ENCODE results near the gene ZMYM1.

ZMYM1 gene

DNA sequence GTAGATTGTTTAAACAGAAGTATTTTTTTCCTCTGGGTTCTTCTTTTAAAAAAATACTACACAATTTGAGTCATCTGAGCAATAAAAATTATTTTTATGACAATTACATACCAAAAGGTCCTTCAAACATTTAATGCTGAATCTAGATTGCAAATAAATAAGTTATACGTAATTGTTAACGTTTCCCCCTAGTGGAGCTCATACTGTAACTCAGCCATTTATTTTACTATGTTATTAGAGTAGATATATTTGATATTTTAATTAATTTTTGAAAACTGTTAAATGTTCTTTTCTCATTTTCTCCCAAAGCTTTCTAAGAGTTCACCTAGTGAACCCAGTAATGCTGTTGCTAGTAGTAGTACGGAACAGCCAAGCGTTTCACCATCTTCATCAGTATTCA lies 33.5 kb downstream of the ZMYM1 start:
- Histone ChIP-seq H3K4me1 (ENCODE audit: insufficient read depth, low read length, severe bottlenecking) (no peaks in the 10 kb centered on the region), H3K27me3 (ENCODE audit: insufficient read depth, low read length) (no peaks in the 10 kb centered on the region), H3F3A (ENCODE audit: insufficient read depth, low read length) (no peaks in the 10 kb centered on the region; the same call in 1 of the 2 replicates), H3K36me3 (ENCODE audit: insufficient read depth, low read length) (peaks cover 15% of the 10 kb centered on the region; the same call in 1 of the 2 replicates), H3K79me2 (ENCODE audit: insufficient read depth, low read length) (no peaks in the 10 kb centered on the region), H3K4me3 (ENCODE audit: low read depth, low read length, poor library complexity, severe bottlenecking) (no peak overlapping the region), H3K9me2 (ENCODE audit: low read depth, low read length) (no peaks in the 10 kb centered on the region), H3K4me2 (ENCODE audit: low read length) (no peak overlapping the region), H3K9ac (ENCODE audit: low read length) (no peak overlapping the region), H2AFZ (ENCODE audit: low read length) (no peak overlapping the region), H3K9me3 (ENCODE audit: low read length) (no peaks in the 10 kb centered on the region), H3K27ac (ENCODE audit: low read depth, low read length, poor library complexity, severe bottlenecking) (no peak overlapping the region), H4K20me1 (ENCODE audit: insufficient read depth, low read length) (no peaks in the 10 kb centered on the region)
- TF ChIP-seq EZH2 (IDR thresholded peaks at IDR 0.05; ENCODE audit: borderline replicate concordance, low read length) = no peak
- TF ChIP-seq, protein P1, sequence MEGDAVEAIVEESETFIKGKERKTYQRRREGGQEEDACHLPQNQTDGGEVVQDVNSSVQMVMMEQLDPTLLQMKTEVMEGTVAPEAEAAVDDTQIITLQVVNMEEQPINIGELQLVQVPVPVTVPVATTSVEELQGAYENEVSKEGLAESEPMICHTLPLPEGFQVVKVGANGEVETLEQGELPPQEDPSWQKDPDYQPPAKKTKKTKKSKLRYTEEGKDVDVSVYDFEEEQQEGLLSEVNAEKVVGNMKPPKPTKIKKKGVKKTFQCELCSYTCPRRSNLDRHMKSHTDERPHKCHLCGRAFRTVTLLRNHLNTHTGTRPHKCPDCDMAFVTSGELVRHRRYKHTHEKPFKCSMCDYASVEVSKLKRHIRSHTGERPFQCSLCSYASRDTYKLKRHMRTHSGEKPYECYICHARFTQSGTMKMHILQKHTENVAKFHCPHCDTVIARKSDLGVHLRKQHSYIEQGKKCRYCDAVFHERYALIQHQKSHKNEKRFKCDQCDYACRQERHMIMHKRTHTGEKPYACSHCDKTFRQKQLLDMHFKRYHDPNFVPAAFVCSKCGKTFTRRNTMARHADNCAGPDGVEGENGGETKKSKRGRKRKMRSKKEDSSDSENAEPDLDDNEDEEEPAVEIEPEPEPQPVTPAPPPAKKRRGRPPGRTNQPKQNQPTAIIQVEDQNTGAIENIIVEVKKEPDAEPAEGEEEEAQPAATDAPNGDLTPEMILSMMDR (IDR thresholded peaks at IDR 0.05; ENCODE audit: low read length) = no peak; the same call in 1 of the 2 replicates

- H3K79me2 ChIP-seq (ENCODE audit: insufficient read depth, low read length) = no peaks in the 10 kb centered on the region
- peaks cover 9% of the 10 kb centered on the region for H3K4me1 ChIP-seq (ENCODE audit: insufficient read depth, low read length, severe bottlenecking)
- TF ChIP-seq, protein P1 (IDR thresholded peaks at IDR 0.05; ENCODE audit: low read length) = no peak
- no peak for TF ChIP-seq EZH2 (IDR thresholded peaks at IDR 0.05; ENCODE audit: borderline replicate concordance, low read length)
- peaks cover 25% of the 10 kb centered on the region for H3K36me3 ChIP-seq (ENCODE audit: insufficient read depth, low read length)
- H2AFZ ChIP-seq (ENCODE audit: low read length) = no peak overlapping the region
- H3K4me3 ChIP-seq (ENCODE audit: low read depth, low read length, poor library complexity, severe bottlenecking) = no peak overlapping the region
- no peaks in the 10 kb centered on the region for H3K9me2 ChIP-seq (ENCODE audit: low read depth, low read length)
- H3K9me3 ChIP-seq (ENCODE audit: low read length) = no peaks in the 10 kb centered on the region
- H3K27me3 ChIP-seq (ENCODE audit: insufficient read depth, low read length) = no peaks in the 10 kb centered on the region
- no peak overlapping the region for H3K27ac ChIP-seq (ENCODE audit: low read depth, low read length, poor library complexity, severe bottlenecking)
- H3K9ac ChIP-seq (ENCODE audit: low read length) = no peak overlapping the region
- no peak overlapping the region for H3K4me2 ChIP-seq (ENCODE audit: low read length)
- no peaks in the 10 kb centered on the region; the same call in 1 of the 2 replicates for H3F3A ChIP-seq (ENCODE audit: insufficient read depth, low read length)
- no peaks in the 10 kb centered on the region for H4K20me1 ChIP-seq (ENCODE audit: insufficient read depth, low read length)
Measured at GRCh38 chr1:35115459-35116383, 36.5 kb downstream of the ZMYM1 start.

GRCh38 chr1:35120458-35121133 lies 41.4 kb downstream of the ZMYM1 start:
- Histone ChIP-seq H3K27me3 (ENCODE audit: insufficient read depth, low read length) (no peaks in the 10 kb centered on the region; the same call in 1 of the 2 replicates), H3K4me2 (ENCODE audit: low read length) (peak overlapping the region; percentile 72), H3K9me3 (ENCODE audit: low read length) (no peaks in the 10 kb centered on the region), H3K9ac (ENCODE audit: low read length) (peak overlapping the region; percentile 46; the same call in 1 of the 2 replicates), H3K4me1 (ENCODE audit: insufficient read depth, low read length, severe bottlenecking) (peaks cover 14% of the 10 kb centered on the region), H3K36me3 (ENCODE audit: insufficient read depth, low read length) (peaks cover 10% of the 10 kb centered on the region; the same call in 1 of the 2 replicates), H3K27ac (ENCODE audit: low read depth, low read length, poor library complexity, severe bottlenecking) (no peak overlapping the region), H3K9me2 (ENCODE audit: low read depth, low read length) (no peaks in the 10 kb centered on the region), H3F3A (ENCODE audit: insufficient read depth, low read length) (no peaks in the 10 kb centered on the region), H3K79me2 (ENCODE audit: insufficient read depth, low read length) (no peaks in the 10 kb centered on the region), H4K20me1 (ENCODE audit: insufficient read depth, low read length) (no peaks in the 10 kb centered on the region), H3K4me3 (ENCODE audit: low read depth, low read length, poor library complexity, severe bottlenecking) (peak overlapping the region; percentile 54), H2AFZ (ENCODE audit: low read length) (no peak overlapping the region)
- TF ChIP-seq EZH2 (IDR thresholded peaks at IDR 0.05; ENCODE audit: borderline replicate concordance, low read length) = no peak
- TF ChIP-seq, protein P1 (IDR thresholded peaks at IDR 0.05; ENCODE audit: low read length) = no peak
